HG02610 (cell line): Measurements from ENCODE around the gene ZNF189.

Experiments
- ATAC-seq: cut with Tn5 transposase; IDR thresholded peaks from one replicate; pipeline ENCODE4 v1.9.1; 2021; ENCODE audit warnings: mild to moderate bottlenecking, moderate library complexity; ENCODE audit not compliant: unreplicated experiment

Gene ZNF189

GRCh38 chr9:101417977-101418376, 19.3 kb downstream of the ZNF189 start:
- no peak for ATAC-seq

- ATAC-seq = no peak
These were observed 20.1 kb downstream of the ZNF189 start for GRCh38 chr9:101418518-101419430.

- ATAC-seq = no peak
These were observed 21.2 kb downstream of the ZNF189 start for GRCh38 chr9:101419863-101420262.

- no peak for ATAC-seq
These were observed 23.0 kb downstream of the ZNF189 start for GRCh38 chr9:101421653-101422065.

- ATAC-seq = no peak
These were observed 28.7 kb downstream of the ZNF189 start for GRCh38 chr9:101427358-101427757.

GRCh38 chr9:101427957-101428655, 29.5 kb downstream of the ZNF189 start:
- ATAC-seq = no peak

GRCh38 chr9:101428909-101429308, 30.3 kb downstream of the ZNF189 start:
- ATAC-seq = no peak

GRCh38 chr9:101429736-101430135, 31.1 kb downstream of the ZNF189 start:
- no peak for ATAC-seq

- no peak for ATAC-seq
These were observed 33.5 kb downstream of the ZNF189 start for GRCh38 chr9:101432171-101432570.

- ATAC-seq = no peak
These were observed 34.1 kb downstream of the ZNF189 start for GRCh38 chr9:101432740-101433139.

GRCh38 chr9:101433229-101433628, 34.6 kb downstream of the ZNF189 start:
- ATAC-seq = no peak

- ATAC-seq = no peak
These were observed 36.3 kb downstream of the ZNF189 start for GRCh38 chr9:101434998-101435397.

GRCh38 chr9:101435601-101436079, 37.0 kb downstream of the ZNF189 start, which contains the start of gene ALDOB:
TSS of gene ALDOB (minus strand) at chr9:101435774. CDS start at chr9:101430887, 4,887 bp downstream.
- ATAC-seq = no peak

- no peak for ATAC-seq
These were observed 39.2 kb downstream of the ZNF189 start for GRCh38 chr9:101437806-101438232.

- no peak for ATAC-seq
These were observed 39.9 kb downstream of the ZNF189 start for GRCh38 chr9:101438523-101438922.

GRCh38 chr9:101440714-101441230, 42.1 kb downstream of the ZNF189 start:
- no peak for ATAC-seq

GRCh38 chr9:101442318-101442717, 43.7 kb downstream of the ZNF189 start:
- no peak for ATAC-seq

GRCh38 chr9:101442736-101443135, 44.1 kb downstream of the ZNF189 start:
- ATAC-seq = no peak

- ATAC-seq = no peak
These were observed 44.7 kb downstream of the ZNF189 start for GRCh38 chr9:101443364-101443771.

- ATAC-seq = no peak
These were observed 46.8 kb downstream of the ZNF189 start for GRCh38 chr9:101445353-101446029.

GRCh38 chr9:101446732-101447131, 48.1 kb downstream of the ZNF189 start:
- no peak for ATAC-seq
